ENCODE data around the gene BAK1. TPM values are rescaled to one million over a fixed set of nuclear protein-coding genes. Genes with fewer than 3 reads are reported as not detected.

The BAK1 gene
- total RNA-seq, 1 experiment from 2014 or later, result 40.0 TPM

DNA sequence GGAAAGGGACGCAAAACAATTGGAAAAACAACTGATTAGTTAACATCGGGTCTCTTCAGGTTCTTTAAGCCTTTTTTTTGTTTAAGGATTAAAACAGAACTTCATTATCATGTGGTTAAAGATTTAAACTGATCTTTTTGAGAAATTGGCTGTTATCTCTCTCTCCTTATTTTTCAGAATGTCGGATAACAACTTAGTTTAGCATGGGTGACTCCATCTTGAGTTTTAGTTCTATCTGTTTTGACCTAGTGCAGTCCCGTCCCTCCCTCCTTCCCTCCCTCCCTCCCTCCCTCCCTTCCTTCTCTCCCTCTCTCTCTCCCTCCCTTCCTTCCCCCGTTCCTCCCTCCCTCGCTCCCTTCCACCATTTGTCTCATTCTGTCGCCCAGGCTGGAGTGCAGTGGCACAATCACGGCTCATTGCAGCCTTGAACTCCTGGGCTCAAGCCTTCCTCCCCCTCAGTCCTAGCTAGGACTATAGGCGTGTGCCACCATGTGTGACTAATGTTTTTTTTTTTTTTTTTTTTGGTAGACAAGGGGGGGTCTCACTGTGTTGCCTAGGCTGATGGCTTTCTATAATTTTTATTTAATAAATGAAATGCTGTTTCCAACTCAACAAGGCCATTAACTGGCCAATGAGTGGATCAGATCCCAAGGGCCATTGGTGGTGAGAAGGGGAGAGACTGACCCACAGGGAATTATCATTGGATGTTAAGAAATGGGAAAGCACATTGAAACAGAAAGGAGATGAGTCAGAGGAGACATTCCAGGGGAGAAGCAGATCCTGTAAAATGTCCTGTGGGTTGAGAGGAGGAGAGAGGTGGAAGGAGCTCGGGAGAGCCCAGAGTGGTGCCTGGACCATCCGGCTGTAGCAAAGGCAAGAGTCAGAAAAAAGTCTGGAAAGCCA is 13.6 kb downstream of the BAK1 start:
- H3K23me2 ChIP-seq (ENCODE audit: insufficient read length, low read depth, low read length, poor library complexity, severe bottlenecking), result peaks cover 4% of the 10 kb centered on the region
- no peak overlapping the region for H3K23ac ChIP-seq (ENCODE audit: insufficient read length, low read depth, low read length)
- H3K4me1 ChIP-seq (ENCODE audit: insufficient read depth, low read length), result no peaks in the 10 kb centered on the region
- H3K27ac ChIP-seq (ENCODE audit: insufficient read length, low read depth, low read length), result no peak overlapping the region
- no peak overlapping the region for H4K91ac ChIP-seq (ENCODE audit: insufficient read length, low read depth, low read length)
- no peak overlapping the region for H3K4ac ChIP-seq (ENCODE audit: low read depth, low read length)
- no peak overlapping the region for H4K8ac ChIP-seq (replicated peaks; ENCODE audit: insufficient read length, low read depth, low read length)
- H3K4me1 Mint-ChIP-seq, result peaks cover 14 to 17% of the 10 kb centered on the region in 2 experiments
- H2BK20ac ChIP-seq (ENCODE audit: low read depth, low read length, poor library complexity, severe bottlenecking), result no peak overlapping the region
- no CpG with 5 or more reads among the region's 11 CpGs for WGBS (ENCODE audit: extremely low coverage, insufficient read length, low lambda C conversion rate)
- H2BK5ac ChIP-seq (ENCODE audit: insufficient read length, low read length), result no peak overlapping the region
- H2BK12ac ChIP-seq (ENCODE audit: insufficient read length, low read depth, low read length), result no peak overlapping the region
- H3K4me2 ChIP-seq (ENCODE audit: insufficient read depth, insufficient read length, low read length), result no peak overlapping the region
- no peak overlapping the region for H3K14ac ChIP-seq (ENCODE audit: insufficient read depth, low read length)
- H4K5ac ChIP-seq (ENCODE audit: insufficient read length, low read depth, low read length), result no peak overlapping the region
- H3K27me3 Mint-ChIP-seq (ENCODE audit: low read depth), result peaks cover 5% of the 10 kb centered on the region
- H2BK120ac ChIP-seq (ENCODE audit: low read depth, low read length, poor library complexity, severe bottlenecking), result no peak overlapping the region
- 0 out of 7 replicates have a peak overlapping the region, but pooled peaks of 2 of the 3 experiments have one; percentile 1 to 17 for H3K27ac Mint-ChIP-seq
- no peaks in the 10 kb centered on the region for H3K36me3 Mint-ChIP-seq (ENCODE audit: insufficient read depth in 1 of 3, low read depth in 3 of 3)
- H3K18ac ChIP-seq (ENCODE audit: insufficient read length, low read depth, low read length), result no peak overlapping the region
- H3K9me3 Mint-ChIP-seq, result peaks cover 0 to 3% of the 10 kb centered on the region in 2 experiments; a peak in 1 of 5 replicates
- H2BK15ac ChIP-seq (ENCODE audit: low read depth, low read length), result no peak overlapping the region
- H4K20me1 ChIP-seq (ENCODE audit: control insufficient read depth, insufficient read depth, insufficient read length), result no peaks in the 10 kb centered on the region
- no peaks in the 10 kb centered on the region for H3K9me3 ChIP-seq (ENCODE audit: control insufficient read depth, low read depth, low read length)
- no peaks in the 10 kb centered on the region for H3K79me2 ChIP-seq (ENCODE audit: insufficient read depth, low read length)
- no peak overlapping the region for H3K9ac ChIP-seq (ENCODE audit: extremely low read depth, insufficient read length, low read length)
- H2AK5ac ChIP-seq (ENCODE audit: insufficient read length, low read length), result no peak overlapping the region
- no peaks in the 10 kb centered on the region for H3K79me1 ChIP-seq (ENCODE audit: insufficient read depth, low read depth, low read length, poor library complexity, severe bottlenecking)
- no peak overlapping the region for H3T11ph ChIP-seq (ENCODE audit: low read length)
- no peak for DNase-seq
- no peak overlapping the region for H3K4me3 Mint-ChIP-seq
- TF ChIP-seq, protein P1, sequence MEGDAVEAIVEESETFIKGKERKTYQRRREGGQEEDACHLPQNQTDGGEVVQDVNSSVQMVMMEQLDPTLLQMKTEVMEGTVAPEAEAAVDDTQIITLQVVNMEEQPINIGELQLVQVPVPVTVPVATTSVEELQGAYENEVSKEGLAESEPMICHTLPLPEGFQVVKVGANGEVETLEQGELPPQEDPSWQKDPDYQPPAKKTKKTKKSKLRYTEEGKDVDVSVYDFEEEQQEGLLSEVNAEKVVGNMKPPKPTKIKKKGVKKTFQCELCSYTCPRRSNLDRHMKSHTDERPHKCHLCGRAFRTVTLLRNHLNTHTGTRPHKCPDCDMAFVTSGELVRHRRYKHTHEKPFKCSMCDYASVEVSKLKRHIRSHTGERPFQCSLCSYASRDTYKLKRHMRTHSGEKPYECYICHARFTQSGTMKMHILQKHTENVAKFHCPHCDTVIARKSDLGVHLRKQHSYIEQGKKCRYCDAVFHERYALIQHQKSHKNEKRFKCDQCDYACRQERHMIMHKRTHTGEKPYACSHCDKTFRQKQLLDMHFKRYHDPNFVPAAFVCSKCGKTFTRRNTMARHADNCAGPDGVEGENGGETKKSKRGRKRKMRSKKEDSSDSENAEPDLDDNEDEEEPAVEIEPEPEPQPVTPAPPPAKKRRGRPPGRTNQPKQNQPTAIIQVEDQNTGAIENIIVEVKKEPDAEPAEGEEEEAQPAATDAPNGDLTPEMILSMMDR (conservative IDR thresholded peaks at IDR 0.05), result no peak
- H3K56ac ChIP-seq (ENCODE audit: insufficient read length, low read depth, low read length), result no peak overlapping the region
- H3K27me3 ChIP-seq (ENCODE audit: insufficient read depth, low read length), result no peaks in the 10 kb centered on the region
- no peak overlapping the region for H2AFZ ChIP-seq (ENCODE audit: low read length)
